NAMALWA (cell line): ENCODE results near the gene TTLL11.

Experiments used
- DNase-seq: peaks from one replicate; pipeline ENCODE4 v3.0.0-alpha.2; 2015; ENCODE audit warnings: low spot score

The TTLL11 gene

DNA sequence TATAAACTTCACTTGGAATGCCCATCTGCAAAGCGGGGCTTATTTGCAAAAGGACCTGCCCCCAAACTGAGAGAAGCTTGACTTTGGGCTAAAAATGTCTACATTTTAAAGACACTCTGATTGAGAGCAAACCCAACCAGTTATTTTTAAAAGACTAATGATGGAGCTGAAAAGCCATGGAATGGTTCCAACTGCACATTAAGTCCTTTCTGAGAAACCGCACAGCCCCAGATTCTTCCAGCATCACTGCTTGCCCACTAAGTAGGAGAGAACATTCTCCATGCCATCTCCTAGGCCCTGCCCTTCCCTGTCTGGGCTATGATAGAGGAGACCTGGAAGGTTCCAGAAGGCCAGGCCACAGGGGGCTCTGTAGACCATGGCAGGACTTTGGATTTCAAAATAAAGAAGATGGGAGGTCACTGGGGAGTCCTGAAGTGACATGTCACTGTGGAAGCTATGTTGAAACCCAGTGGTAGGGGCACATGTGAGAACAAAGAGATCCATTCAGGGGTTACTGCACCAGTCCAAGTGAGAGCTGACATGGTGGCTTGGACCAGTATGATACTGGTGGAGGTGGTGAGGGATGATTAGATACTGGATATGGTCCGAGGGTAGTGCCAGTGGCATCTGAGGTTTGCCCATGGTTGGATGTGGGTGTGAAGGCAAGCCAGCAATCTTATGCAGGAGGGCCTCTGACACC lies 262.5 kb downstream of the TTLL11 start:
- DNase-seq = no peak

DNA sequence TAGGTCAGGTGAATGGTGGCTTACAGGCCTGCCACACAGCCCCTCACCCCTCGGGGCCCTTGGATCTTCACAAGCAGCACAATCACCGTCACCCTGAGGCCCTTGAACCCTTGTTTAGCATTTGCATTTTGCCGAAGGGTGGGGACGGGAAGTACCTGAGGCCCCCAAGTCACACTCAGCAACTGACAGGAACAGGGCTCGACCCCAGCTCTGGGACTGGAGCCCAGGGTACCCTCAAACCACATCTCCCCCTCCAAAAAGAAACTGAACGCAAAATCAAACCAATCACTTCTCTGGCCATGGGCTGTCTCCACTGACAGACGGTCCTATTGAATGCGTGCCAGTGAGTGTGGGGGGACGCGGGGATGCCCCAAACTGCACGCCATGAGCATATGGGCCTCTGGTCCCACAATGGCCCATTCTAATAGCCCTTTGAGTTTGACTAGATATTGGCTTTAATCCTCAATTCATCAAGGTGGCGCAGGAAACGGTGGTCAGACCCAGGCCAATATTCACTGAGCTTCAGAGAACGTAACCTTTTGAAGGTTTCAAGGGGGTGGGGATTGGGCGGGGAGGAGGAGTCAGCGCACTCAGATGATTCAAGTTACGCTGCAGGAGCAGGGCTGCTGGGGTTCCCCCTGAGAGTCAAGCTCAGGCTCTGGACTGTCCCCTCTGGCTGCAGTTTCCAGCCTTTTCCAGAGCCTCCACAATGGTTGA lies 265.7 kb downstream of the TTLL11 start:
- DNase-seq = no peak

DNA sequence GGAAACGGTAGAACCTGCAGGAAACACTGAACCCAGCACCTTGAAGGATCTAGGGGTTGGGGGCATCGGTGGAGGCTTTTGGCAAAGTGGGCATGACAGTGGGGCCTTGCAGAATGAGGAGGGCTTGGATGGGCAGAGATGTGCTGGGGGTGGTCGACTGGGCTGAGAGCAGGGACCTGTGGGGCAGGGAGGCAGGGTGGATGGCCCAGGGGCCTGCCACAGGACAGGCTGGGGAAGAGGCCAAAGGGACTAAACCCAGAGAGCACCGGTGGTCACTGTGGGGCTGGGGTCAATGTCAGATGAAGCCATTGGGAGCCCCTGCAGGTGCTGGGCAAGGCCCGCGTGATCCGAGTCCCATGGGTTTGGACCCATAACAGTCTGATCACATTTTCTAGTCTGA lies 266.4 kb downstream of the TTLL11 start:
- no peak for DNase-seq

DNA sequence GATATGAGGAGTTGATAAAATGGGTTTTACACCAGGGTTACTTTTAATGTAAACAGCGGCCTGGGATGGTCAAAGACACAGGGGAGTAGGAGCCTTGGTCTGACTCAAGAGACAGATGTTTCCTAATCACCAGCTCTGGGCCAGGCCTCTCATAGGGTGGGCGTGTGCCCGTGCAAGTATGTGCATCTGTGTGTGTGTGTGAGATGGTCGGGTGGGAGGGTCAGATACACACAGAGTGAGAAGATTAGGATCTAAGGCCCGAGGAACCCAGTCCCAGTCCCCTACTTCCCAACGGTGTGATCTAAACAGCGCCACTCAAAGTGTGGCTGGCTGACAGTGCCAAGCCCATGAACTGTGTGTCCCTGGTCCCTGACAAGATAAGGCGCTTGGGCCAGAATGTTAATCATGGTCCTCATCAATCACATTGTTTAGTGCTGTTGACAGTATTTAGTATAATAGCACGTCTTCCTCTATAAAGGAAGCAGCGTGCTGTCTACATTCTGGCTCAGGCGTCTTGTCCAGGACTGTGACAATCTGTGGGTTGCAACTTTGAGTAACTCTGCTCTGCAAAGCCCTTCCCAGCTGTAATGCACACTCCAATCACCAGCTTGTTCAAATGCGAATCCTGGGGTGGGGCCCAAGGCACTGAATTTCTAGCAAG lies 267.9 kb downstream of the TTLL11 start:
- no peak for DNase-seq

DNA sequence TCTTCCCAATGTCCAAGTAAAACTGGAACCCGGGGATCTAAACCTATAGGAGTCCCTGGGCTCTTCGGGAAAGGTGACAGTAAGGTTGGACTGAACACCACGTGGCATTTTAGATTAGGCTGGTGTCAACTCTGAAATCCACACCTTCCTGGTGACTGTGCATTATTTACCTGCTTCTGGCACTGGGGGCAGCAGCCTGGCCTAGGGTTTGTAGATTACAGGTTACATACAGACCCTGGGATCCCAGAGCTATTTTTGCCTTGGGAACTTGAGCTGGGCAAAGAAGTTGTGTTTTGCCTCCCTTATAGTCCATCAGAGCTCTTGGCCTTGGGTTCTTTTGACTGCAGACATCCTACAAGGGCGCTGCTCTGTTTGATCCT lies 268.5 kb downstream of the TTLL11 start:
- no peak for DNase-seq

DNA sequence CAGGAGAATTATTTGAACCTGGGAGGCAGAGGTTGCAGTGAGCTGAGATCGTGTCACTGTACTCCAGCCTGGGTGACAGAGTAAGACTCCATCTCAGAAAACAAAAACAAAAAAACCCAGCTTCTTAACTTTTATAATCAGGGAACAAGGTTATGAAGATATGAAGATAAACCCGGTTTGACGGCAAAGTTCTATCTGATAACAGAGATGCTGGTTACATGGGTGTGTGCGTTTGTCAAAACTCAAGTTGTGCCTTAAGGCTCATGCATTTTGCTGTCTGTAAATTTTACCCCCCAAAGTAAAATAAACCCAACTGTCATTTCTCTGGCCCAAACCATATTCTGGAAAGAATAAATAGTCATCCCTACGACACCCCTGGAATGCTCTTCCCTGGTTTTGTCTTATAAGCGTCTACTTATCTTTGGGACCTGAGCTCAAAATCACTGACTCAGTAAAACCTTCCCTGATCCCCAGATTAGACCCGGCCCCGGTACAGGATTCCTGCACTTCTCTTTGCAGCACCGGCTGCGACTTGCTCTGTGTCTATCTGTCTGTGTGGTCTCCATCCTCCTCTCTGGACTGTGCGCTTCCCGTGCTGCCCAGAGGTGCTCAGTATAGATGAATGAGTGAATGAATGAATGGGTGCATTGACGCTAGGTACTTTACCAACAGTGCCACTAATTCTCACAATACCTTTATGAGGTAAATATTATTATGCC lies 269.5 kb downstream of the TTLL11 start:
- no peak for DNase-seq

DNA sequence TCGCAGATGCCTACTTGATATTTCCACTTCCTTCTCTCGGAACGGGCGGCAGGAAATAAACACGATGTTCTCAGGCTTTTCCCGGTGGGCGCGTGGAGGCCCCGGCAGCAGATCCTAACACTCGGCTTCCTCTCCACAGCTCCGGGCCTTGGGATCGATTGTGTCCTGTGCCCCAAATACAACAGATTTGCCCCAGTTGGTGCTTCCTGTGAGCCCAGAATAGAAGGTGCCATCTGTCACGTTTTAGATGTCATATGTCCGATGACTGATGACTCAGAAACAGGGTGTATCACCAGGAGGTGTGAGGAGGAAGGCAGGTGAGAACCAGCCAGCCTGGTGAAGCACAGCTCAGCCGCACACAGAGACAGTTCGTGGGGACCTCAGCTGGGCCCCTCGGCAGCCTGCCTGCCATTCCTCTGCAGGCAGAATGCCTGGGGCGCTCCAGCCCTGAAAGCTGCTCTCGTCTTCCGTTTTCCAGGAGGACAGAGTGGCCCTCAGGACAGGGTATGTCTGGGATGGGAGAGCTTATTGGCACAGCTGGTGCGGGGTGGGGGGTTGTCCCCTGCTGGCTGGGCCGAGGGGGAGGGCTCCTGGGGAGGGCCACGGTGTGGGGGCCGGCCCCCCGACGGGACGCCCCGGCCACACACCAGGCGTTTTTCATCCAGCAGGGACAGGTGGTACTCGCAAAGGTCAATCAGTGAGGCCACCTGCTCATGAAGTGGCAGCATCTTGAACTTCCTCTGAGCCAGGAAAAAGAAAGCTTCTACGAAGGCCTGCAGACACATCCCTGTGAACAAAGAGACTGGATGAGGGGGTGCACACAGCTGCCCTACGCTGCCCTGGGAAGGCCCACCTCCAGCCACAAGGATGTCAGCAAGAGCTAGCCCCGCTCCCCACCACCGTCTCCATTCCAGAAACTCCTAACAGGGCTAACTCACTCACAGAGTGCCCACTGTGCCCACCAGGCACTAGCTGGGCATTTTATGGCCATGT lies 270.7 kb downstream of the TTLL11 start:
- DNase-seq = no peak

DNA sequence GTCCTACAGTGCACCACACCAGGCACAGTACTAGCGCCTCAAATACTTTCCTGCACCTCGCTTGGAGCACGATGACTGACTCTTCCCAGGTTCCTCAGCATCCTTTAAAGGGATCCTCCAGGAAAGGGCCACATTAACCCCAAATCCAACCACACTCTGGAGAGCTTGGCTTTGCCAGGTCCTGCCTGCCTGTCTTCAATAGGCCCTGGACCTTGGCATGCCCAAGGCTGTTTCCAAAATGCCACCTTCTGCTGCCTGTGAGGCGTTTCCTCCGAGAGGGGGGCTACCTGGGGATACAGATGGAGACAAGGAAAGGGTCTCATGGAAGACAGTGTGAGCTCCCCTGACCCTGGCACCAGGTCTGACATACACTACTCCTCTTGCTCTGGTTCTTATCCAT lies 271.8 kb downstream of the TTLL11 start:
- no peak for DNase-seq

DNA sequence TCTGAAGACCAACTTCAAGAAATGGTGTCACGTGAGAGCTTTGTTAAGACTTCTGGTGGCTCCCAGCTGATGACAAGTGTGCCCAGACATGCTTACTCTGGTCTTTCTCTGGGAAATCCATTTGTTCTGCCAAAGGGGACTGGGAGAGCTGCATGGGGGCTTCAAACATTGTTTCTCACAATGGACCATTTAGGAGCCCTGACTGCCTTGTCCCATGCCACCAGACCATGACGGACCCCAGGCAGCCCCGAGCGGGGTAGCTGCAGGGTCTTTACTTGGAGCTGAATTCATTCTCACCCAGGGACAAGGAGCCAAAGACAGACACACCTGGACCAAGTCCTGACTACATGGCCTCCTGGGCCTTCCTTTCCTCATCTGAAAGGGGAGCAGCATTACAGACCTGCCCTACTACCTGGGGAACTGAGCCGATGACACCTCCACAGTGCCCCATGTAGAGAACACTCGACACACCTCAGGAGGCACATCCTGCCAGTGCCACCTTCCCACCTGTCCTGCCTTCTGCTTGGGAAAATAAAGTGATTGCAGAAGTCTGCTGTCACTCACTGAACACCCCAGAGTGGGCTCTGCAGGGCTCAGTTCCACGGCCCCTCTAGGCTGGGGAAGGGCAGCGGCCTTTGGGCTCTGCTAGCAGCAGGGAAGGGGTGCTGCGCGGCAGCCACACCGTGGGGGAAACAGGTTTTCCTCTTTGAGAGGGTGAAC lies 272.7 kb downstream of the TTLL11 start:
- DNase-seq = no peak

DNA sequence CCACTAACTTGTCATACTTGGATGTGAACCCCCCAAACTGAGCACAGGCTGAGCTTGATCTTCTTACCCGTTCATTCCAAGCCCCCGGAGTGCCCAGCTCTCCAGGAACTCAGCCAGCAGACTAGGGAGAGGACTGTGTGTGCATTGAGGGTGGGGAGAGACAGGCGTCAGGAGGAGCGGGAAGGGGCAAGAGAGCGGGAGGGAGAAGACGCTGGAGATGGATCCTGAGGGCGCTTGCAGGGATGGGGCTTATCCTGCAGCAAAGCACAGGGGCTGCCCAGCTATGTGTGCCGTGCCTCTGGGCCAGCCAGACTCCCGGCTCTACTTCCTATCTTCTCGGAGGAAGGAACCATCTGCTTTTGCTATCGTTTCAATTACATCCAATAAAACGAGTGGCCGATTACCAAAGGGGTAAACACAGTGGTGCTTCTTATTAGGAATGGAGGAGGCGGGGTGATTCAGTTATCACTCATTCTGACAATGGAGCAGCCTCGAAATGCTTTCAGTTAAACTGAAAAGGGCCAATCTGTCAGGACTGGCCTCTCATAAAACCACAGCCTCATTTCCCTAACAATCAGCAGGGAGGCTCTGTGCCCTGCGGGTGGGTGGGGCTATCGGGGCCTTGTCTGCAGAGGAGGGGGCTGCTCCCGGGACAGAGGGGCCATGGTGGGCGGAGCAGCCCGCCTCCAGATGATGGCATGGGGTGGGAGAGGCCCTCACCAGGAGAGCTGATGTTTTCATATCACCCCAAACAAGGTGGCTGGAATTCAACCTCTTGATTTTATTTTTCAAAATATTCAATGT lies 273.5 kb downstream of the TTLL11 start:
- no peak for DNase-seq

DNA sequence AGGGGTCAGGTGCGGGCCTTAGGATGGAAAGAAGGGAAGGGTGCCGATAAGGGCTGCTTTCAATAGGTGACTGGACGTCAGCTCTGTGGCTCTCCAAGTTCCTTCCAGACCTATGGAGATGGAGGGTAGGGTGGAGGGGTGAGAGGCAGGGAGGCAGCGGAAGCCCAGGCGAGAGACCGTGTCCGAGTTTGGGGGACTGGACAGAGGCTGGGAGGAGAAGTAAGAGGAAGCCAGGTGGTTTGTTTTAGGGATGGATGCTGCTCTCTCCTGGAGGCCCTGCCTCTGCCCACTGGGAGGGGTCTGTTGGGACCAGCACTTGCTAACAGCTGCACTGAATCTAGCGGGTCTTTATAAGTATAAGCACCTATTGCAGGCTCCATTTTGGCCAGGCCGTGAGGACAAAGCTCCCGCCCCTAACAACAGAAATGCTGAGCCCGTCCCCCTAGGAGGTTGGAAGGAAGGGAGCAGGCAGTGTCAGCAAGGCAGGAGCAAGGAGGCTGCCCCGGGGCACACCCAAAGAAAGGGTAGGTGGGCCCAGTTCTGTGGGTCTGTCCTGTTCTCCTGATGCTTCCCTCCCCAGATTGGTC lies 274.2 kb downstream of the TTLL11 start:
- DNase-seq = no peak

DNA sequence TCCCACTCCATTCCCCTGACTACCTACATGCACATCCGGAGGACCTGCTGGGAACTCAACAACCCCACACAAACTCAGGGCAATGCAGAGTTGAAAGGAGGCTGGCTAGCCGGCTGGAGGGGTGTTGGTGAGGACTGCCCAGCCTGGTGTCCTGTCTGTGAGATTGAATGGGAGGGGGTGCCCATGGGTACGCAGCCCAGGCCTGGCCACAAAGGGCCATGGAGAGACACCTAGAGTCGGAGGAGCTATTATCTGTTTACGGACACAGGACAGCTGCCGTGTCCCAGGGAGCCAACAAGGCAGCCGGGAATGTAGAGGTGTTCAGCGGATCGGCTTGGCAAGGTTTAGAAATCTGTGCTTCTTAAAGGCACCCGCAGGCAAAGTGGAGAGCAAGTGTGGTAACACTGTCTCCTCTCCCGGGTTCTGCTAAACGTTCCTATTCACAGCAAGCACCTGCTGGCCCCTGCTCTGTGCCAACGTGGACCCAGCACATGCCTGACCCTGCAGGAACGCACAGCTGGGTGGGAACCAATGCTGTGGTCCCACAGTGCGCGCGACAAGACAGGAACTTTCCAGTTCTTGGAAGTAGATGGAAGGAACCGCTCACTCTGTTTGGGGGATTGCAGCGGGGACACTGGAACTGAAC lies 275.0 kb downstream of the TTLL11 start:
- no peak for DNase-seq

DNA sequence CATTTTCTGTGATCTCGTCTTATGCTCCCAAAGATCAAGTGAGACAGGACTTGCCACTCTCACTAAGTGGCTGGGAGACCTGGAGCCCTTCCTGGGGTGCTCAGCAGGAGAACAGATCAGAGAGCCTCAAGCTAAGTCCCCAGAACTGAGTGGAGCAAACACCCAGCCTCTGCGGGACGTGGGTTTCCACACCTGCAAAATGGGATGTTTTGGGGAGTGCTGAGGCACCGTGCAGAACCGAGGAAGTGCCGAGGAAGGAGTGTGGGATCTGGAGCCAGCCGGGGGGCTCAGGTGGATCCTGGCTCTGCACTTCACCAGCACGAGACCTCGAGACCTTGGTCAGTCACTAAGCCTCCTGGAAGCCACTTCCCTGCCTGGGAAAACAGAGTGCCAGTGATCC lies 275.6 kb downstream of the TTLL11 start:
- DNase-seq = no peak

DNA sequence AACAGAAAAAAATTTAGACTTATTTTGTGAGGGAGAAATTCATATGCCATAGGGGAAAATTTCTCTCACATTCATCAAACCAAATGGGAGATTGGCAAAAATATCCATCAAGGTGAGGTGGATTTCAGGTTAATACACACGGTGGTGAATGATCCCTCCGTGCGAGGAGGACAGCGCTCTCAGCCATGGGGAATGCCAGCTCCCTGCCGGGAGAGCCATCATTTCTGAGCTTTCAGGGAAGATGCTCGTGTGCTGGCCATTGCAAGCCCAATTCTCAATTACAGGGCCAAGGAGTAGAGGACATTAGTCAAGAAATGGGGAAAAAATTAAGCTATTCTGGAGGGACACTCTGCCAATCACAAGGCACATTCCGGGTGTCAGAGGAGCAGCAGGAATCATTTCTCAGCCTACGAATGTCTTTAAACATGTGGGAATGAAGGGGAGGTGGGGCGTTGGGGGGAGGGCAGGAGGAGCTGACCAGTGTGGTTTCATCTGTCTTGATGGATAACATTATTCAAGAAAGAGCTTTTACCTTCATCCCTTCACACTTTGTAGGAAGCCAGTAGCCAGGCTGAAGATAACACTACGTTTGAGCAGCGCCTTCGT lies 276.2 kb downstream of the TTLL11 start:
- DNase-seq = no peak

DNA sequence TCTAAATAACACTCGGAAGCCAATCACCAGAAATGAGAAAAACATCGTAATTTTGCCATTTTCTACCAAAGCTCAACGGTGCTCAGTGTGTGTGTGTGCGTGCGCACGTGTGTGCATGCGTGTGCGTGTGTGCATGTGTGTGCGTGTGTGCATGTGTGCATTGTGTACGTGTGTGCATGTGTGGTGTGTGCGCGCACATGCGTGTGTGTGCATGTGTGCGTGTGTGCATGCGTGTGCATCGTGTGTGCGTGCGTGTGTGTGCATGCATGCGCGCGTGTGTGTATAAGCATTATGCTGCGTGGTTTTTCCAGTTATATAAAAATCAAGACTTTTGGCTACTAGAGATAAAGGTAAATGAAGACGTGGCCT lies 276.7 kb downstream of the TTLL11 start:
- DNase-seq = no peak

DNA sequence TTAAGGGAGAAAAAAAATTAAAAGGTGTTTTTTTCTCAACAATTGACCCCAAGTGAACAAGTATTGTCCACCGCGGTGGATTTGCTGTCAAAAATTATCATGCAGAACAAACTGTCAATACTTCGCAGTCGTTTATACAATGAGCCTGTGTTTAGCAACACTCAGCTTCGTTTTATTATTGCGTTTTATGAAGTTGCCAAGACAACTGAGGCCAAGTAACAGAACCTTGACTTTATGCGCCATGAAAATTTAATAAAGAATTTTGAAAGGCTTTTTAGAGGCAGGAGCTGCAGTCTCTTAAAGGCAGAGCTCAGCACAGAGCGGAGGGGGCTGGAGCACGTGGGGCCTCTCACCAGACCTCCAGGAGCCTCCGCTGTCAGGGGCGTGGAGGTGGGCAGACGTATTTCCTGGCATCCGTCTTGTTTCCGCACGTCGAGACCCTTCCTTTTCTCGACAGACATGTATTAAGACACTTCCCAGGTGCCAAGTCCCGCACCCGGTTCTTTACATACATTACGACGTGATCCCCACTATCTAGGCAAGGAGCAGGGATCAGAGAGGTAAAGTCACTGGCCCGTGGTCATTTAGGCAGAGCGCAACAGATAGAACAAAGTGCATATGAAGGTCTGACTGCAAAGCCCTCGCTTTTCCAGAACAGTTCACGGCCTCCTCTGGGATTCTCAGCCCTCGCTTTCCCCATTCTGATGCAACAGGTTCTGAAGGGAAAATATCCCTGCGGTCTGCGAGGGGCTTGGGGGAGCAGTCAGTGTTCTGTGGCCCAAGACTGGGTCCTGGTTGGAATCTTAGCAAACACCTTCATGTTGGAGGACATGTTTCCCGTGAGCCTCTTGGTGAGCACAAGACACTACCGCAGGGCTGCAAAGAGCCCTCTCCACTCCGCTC lies 277.3 kb downstream of the TTLL11 start:
- DNase-seq = no peak

DNA sequence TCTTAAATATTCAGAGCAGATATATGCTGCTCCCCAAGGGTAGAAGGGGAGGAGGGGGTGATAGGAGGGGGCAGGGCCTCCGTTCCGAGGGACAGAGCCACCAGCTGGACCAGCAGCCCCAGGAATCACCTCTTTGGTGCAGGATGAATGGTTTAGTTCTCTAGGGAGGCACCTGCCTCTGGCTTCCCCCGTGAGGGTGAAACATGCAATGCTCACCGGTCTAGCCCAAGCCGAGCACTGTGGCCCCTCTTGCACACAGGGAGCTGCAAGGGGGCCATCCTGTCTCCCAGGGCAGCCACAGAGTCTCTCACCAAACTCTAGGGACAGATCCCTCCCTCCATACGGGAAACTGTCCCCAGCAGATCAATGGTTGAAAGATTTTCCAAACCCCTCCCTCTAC lies 278.0 kb downstream of the TTLL11 start:
- DNase-seq = no peak

DNA sequence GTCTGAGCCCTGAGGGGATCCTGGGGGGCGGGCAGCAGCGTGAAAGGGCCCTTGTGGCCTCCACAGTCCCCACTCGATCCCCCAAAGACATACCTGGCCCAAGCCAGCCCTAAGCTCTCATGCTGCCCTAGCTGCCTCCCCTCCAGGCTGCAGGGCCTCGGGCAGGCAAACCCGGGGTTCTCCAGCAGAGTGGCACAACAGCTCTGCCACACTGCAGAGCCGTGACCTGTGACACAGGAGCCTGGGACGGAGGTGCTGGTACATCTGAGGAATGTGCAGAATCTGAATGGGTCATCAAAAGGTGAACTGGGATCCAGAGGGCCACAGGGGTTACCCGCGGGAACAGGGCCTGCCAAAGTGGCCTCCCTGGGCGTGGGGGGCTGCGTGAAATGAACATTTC lies 278.5 kb downstream of the TTLL11 start:
- no peak for DNase-seq
